GM19043 (cell line): ENCODE measurements around the gene PHEX.

Source experiments
- ATAC-seq: cut with Tn5 transposase; IDR thresholded peaks from one replicate; pipeline ENCODE4 v1.9.1; 2021; ENCODE audit warnings: low read depth; ENCODE audit not compliant: unreplicated experiment

The PHEX gene

GRCh38 chrX:22039541-22039940 lies 7.4 kb downstream of the PHEX start:
- ATAC-seq = no peak

GRCh38 chrX:22040184-22040583 lies 8.1 kb downstream of the PHEX start:
- ATAC-seq = no peak

- ATAC-seq = no peak
Measured at GRCh38 chrX:22041907-22042530, 9.9 kb downstream of the PHEX start.

GRCh38 chrX:22043872-22044271 lies 11.7 kb downstream of the PHEX start:
- ATAC-seq = no peak

GRCh38 chrX:22047468-22047867 lies 15.3 kb downstream of the PHEX start:
- no peak for ATAC-seq

GRCh38 chrX:22053481-22053880 lies 21.4 kb downstream of the PHEX start:
- ATAC-seq = no peak

- ATAC-seq = no peak
Measured at GRCh38 chrX:22056235-22056634, 24.1 kb downstream of the PHEX start.

GRCh38 chrX:22057667-22058066 lies 25.5 kb downstream of the PHEX start:
- ATAC-seq = no peak

- no peak for ATAC-seq
Measured at GRCh38 chrX:22059775-22060174, 27.6 kb downstream of the PHEX start.

- ATAC-seq = peak; percentile 48
Measured at GRCh38 chrX:22060415-22061280, 28.5 kb downstream of the PHEX start.

- peak; percentile 77 for ATAC-seq
Measured at GRCh38 chrX:22063284-22063683, 31.2 kb downstream of the PHEX start.

- no peak for ATAC-seq
Measured at GRCh38 chrX:22069586-22069985, 37.5 kb downstream of the PHEX start.

GRCh38 chrX:22073928-22074327 lies 41.8 kb downstream of the PHEX start:
- no peak for ATAC-seq

GRCh38 chrX:22078117-22078516 lies 46.0 kb downstream of the PHEX start:
- ATAC-seq = no peak

GRCh38 chrX:22081475-22082092 lies 49.5 kb downstream of the PHEX start:
- no peak for ATAC-seq

GRCh38 chrX:22086003-22086402 lies 53.9 kb downstream of the PHEX start:
- no peak for ATAC-seq

- no peak for ATAC-seq
Measured at GRCh38 chrX:22087011-22087557, 55.0 kb downstream of the PHEX start.

GRCh38 chrX:22088326-22088725 lies 56.2 kb downstream of the PHEX start:
- no peak for ATAC-seq

GRCh38 chrX:22090181-22090580 lies 58.1 kb downstream of the PHEX start:
- no peak for ATAC-seq

GRCh38 chrX:22093550-22093949 lies 61.4 kb downstream of the PHEX start:
- no peak for ATAC-seq

- ATAC-seq = no peak
Measured at GRCh38 chrX:22095286-22095685, 63.2 kb downstream of the PHEX start.
